HepG2 (cell line): ENCODE measurements around the gene CDC42BPG. TPM values are rescaled to one million over a fixed set of nuclear protein-coding genes. Genes with fewer than 3 reads are reported as not detected.
A peak's percentile ranks its signal among the peaks of the same experiment; 100 is the strongest.

ENCODE experiments used
- ATF7-NPFF ChIP-seq: sonication (generic); formaldehyde crosslinking; IDR thresholded peaks from 2 replicates; pipeline ENCODE4 v1.8.1; 2023; ENCODE audit warnings: mild to moderate bottlenecking, low read depth, missing genetic modification reagents, moderate library complexity
- CCDC6 ChIP-seq: sonication (generic); formaldehyde crosslinking; IDR thresholded peaks from 2 replicates; pipeline ENCODE4 v1.8.1; 2022; ENCODE audit warnings: mild to moderate bottlenecking, missing genetic modification reagents, moderate library complexity
- ERF ChIP-seq: IDR thresholded peaks from 2 replicates; pipeline ENCODE4 v1.6.1; 2018; ENCODE audit warnings: missing biosample characterization, missing genetic modification reagents
- FLYWCH1 ChIP-seq: sonication (generic); formaldehyde crosslinking; IDR thresholded peaks from 2 replicates; pipeline ENCODE4 v1.8.1; 2023; ENCODE audit warnings: mild to moderate bottlenecking, missing genetic modification reagents
- HNF4G ChIP-seq, 2 experiments: sonication (generic) in 1 of 2; formaldehyde crosslinking in 1 of 2; IDR thresholded peaks; 2 replicates each; pipeline versions ENCODE4 v1.4.0 to v1.6.1; 2011 to 2020; ENCODE audit warnings: borderline replicate concordance in 2 of 2, low read depth in 2 of 2, mild to moderate bottlenecking in 2 of 2, low read length in 1 of 2, missing genetic modification reagents in 1 of 2, moderate library complexity in 1 of 2
- KDM1A ChIP-seq: IDR thresholded peaks from 2 replicates; pipeline ENCODE4 v1.6.1; 2016; ENCODE audit warnings: missing compliant biosample characterization
- MAF1 ChIP-seq: sonication (generic); formaldehyde crosslinking; IDR thresholded peaks from 2 replicates; pipeline ENCODE4 v1.5.0; 2020; ENCODE audit warnings: missing genetic modification reagents, borderline replicate concordance
- NCOA1 ChIP-seq: sonication (generic); formaldehyde crosslinking; IDR thresholded peaks from 2 replicates; pipeline ENCODE4 v1.9.0; 2021; ENCODE audit warnings: missing genetic modification reagents
- NRL ChIP-seq: sonication (generic); formaldehyde crosslinking; IDR thresholded peaks from 2 replicates; pipeline ENCODE4 v1.5.0; 2020; ENCODE audit warnings: missing genetic modification reagents, mild to moderate bottlenecking, moderate library complexity, borderline replicate concordance
- POLR2AphosphoS2 ChIP-seq: IDR thresholded peaks from 2 replicates; pipeline ENCODE4 v1.6.1; 2011; ENCODE audit warnings: low read depth, low read length, improper control_type of control experiment
- PPARG ChIP-seq: conservative IDR thresholded peaks from 2 replicates; pipeline ENCODE4 v1.6.1; 2016; ENCODE audit warnings: missing biosample characterization, missing genetic modification reagents
- ZNF30 ChIP-seq: sonication (generic); formaldehyde crosslinking; IDR thresholded peaks from 2 replicates; pipeline ENCODE4 v1.5.0; 2020; ENCODE audit warnings: mild to moderate bottlenecking, missing genetic modification reagents
- ZNF317 ChIP-seq: sonication (generic); formaldehyde crosslinking; IDR thresholded peaks from 2 replicates; pipeline ENCODE4 v1.5.0; 2020; ENCODE audit warnings: mild to moderate bottlenecking, missing genetic modification reagents
- ZNF430 ChIP-seq: sonication (generic); formaldehyde crosslinking; IDR thresholded peaks from 2 replicates; pipeline ENCODE4 v1.9.0; 2021; ENCODE audit warnings: mild to moderate bottlenecking, missing genetic modification reagents
- ZNF556 ChIP-seq: sonication (generic); formaldehyde crosslinking; IDR thresholded peaks from 2 replicates; pipeline ENCODE4 v1.4.0; 2020; ENCODE audit warnings: mild to moderate bottlenecking, missing genetic modification reagents, borderline replicate concordance
- ZNF883 ChIP-seq: sonication (generic); formaldehyde crosslinking; IDR thresholded peaks from 2 replicates; pipeline ENCODE4 v1.5.1; 2020; ENCODE audit warnings: mild to moderate bottlenecking, missing genetic modification reagents; ENCODE audit errors: not compliant biosample characterization
- polyA plus RNA-seq, 8 experiments: library from polyadenylated mRNA; depleted of rRNA in 3 of 8; stranded (reverse) in 7 of 8; unstranded in 1 of 8; fragments of >200 nt; fragmentation: Illumina TruSeq in 4 of 8; extraction: Trizol in 4 of 8; gene quantifications; 2 replicates each; pipeline versions ENCODE4 v1.2.1 to v1.2.3, GENCODE V29; 2011 to 2016; ENCODE audit warnings: low read depth in 4 of 8, missing spikeins in 1 of 8, mixed read lengths in 1 of 8; ENCODE audit not compliant: insufficient read depth in 1 of 8
- total RNA-seq, 5 experiments: library from RNA; depleted of rRNA; stranded (reverse); fragments of >200 nt; fragmentation: Illumina TruSeq; extraction: Trizol; gene quantifications; 2 replicates each; pipeline ENCODE4 v1.2.3, GENCODE V29; 2016; ENCODE audit warnings: low read depth in 1 of 5
- TF ChIP-seq, protein P1 (sequence below): sonication (generic); formaldehyde crosslinking; IDR thresholded peaks from 2 replicates; pipeline ENCODE4 v1.4.0; 2020; ENCODE audit warnings: mild to moderate bottlenecking, missing genetic modification reagents
- TF ChIP-seq, protein P2 (sequence below): IDR thresholded peaks from 2 replicates; pipeline ENCODE4 v1.6.1; 2016
- TF ChIP-seq, protein P3 (sequence below): sonication (generic); formaldehyde crosslinking; conservative IDR thresholded peaks from 2 replicates; pipeline ENCODE4 v1.8.1; 2023; ENCODE audit warnings: missing genetic modification reagents
- TF ChIP-seq, protein P4 (sequence below): sonication (generic); formaldehyde crosslinking; IDR thresholded peaks from 2 replicates; pipeline ENCODE4 v1.4.0; 2020; ENCODE audit warnings: missing genetic modification reagents, low read depth, mild to moderate bottlenecking, borderline replicate concordance
- TF ChIP-seq, protein P5 (sequence below): sonication (generic); formaldehyde crosslinking; IDR thresholded peaks from 2 replicates; pipeline ENCODE4 v1.5.0; 2020; ENCODE audit warnings: missing genetic modification reagents
- TF ChIP-seq, protein P6 (sequence below): IDR thresholded peaks from 2 replicates; pipeline ENCODE4 v1.6.1; 2016; ENCODE audit warnings: missing genetic modification reagents, missing compliant biosample characterization

The CDC42BPG gene
- total and polyA plus RNA-seq, 2 of the 13 experiments (the other 11 are each of a cell fraction or from before 2014, with no cell fraction given): 0.55 to 1.4 TPM

DNA sequence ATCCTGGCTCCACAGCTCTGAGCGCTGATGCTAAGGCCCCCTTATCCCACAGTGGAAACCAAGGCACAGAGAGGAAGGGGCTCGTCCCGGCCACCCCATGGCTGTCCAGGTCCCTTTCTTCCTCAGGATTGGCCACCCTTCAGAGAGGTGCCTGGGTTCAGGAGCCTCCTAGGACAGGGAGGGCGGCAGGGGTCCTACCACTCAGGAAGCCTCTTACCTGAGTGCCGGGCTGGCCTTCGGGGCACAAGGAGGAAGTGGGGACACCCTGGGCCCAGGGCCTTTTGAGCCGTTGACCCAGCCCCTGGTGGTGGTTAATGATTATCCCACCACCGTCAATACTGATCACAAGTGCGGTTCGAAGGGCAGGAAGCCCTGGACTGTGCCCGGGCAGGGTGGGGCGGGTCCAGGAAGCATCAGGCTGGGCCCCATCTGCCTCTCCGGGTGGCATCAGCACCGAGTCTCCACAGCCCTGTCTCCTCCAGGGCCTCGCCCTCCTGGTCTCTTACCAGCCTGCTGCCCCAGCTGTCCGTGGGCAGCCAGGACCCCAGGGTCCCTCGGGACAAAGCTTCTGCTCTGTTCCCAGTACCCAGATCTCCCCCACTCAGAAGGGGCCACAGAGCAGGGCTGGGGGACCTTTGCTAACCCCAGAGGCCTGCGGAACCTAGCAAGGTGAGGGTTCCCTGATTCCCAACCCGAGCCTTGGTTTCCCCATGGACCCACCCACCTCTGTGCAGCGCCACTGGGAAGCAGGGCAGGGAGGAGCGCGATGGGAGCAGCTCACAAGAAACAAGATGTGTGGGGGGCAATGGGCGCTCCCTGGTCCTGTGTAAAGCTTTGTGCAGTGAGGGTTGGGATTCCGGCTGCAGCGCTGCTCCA, 49.0 kb upstream of the CDC42BPG start (continued):
- TF ChIP-seq, protein P1, sequence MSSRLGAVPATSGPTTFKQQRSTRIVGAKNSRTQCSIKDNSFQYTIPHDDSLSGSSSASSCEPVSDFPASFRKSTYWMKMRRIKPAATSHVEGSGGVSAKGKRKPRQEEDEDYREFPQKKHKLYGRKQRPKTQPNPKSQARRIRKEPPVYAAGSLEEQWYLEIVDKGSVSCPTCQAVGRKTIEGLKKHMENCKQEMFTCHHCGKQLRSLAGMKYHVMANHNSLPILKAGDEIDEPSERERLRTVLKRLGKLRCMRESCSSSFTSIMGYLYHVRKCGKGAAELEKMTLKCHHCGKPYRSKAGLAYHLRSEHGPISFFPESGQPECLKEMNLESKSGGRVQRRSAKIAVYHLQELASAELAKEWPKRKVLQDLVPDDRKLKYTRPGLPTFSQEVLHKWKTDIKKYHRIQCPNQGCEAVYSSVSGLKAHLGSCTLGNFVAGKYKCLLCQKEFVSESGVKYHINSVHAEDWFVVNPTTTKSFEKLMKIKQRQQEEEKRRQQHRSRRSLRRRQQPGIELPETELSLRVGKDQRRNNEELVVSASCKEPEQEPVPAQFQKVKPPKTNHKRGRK (CRISPR knock-in tag): no peak
- 0 out of 2 replicates have a peak, but pooled peaks have one; percentile 24 for TF ChIP-seq KDM1A (CRISPR knock-in tag)
- TF ChIP-seq, protein P2, sequence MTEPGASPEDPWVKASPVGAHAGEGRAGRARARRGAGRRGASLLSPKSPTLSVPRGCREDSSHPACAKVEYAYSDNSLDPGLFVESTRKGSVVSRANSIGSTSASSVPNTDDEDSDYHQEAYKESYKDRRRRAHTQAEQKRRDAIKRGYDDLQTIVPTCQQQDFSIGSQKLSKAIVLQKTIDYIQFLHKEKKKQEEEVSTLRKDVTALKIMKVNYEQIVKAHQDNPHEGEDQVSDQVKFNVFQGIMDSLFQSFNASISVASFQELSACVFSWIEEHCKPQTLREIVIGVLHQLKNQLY: 0 out of 2 replicates have a peak, but pooled peaks have one; percentile 36
- no peak for TF ChIP-seq CCDC6 (CRISPR knock-in tag)
- TF ChIP-seq PPARG (CRISPR knock-in tag): peak; percentile 71
- TF ChIP-seq MAF1 (CRISPR knock-in tag): no peak
- peak; percentile 96 for TF ChIP-seq HNF4G (IDR thresholded peaks at IDR 0.05; ENCODE audit: borderline replicate concordance, low read depth, low read length)
- TF ChIP-seq HNF4G (CRISPR knock-in tag; IDR thresholded peaks at IDR 0.05; ENCODE audit: borderline replicate concordance, low read depth): peak; percentile 83; the same call in 1 of the 2 replicates
- no peak for TF ChIP-seq FLYWCH1 (CRISPR knock-in tag)
- TF ChIP-seq, protein P3, sequence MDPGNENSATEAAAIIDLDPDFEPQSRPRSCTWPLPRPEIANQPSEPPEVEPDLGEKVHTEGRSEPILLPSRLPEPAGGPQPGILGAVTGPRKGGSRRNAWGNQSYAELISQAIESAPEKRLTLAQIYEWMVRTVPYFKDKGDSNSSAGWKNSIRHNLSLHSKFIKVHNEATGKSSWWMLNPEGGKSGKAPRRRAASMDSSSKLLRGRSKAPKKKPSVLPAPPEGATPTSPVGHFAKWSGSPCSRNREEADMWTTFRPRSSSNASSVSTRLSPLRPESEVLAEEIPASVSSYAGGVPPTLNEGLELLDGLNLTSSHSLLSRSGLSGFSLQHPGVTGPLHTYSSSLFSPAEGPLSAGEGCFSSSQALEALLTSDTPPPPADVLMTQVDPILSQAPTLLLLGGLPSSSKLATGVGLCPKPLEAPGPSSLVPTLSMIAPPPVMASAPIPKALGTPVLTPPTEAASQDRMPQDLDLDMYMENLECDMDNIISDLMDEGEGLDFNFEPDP (CRISPR knock-in tag): no peak
- peak; percentile 47; the same call in 1 of the 2 replicates for TF ChIP-seq ZNF317 (CRISPR knock-in tag)
- TF ChIP-seq ATF7-NPFF (CRISPR knock-in tag): peak; percentile 65; the same call in 1 of the 2 replicates
- peak; percentile 68; the same call in 1 of the 2 replicates for TF ChIP-seq ZNF30
- TF ChIP-seq, protein P4, sequence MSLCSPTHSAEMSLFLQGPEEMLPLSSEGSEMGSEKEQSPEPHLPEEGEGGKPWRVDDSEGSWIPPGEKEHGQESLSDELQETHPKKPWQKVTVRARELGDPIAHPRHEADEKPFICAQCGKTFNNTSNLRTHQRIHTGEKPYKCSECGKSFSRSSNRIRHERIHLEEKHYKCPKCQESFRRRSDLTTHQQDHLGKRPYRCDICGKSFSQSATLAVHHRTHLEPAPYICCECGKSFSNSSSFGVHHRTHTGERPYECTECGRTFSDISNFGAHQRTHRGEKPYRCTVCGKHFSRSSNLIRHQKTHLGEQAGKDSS (CRISPR knock-in tag): no peak; the same call in 1 of the 2 replicates
- no peak for TF ChIP-seq ZNF883 (CRISPR knock-in tag)
- TF ChIP-seq, protein P5, sequence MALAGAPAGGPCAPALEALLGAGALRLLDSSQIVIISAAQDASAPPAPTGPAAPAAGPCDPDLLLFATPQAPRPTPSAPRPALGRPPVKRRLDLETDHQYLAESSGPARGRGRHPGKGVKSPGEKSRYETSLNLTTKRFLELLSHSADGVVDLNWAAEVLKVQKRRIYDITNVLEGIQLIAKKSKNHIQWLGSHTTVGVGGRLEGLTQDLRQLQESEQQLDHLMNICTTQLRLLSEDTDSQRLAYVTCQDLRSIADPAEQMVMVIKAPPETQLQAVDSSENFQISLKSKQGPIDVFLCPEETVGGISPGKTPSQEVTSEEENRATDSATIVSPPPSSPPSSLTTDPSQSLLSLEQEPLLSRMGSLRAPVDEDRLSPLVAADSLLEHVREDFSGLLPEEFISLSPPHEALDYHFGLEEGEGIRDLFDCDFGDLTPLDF (CRISPR knock-in tag): 0 out of 2 replicates have a peak, but pooled peaks have one; percentile 16
- peak; percentile 85; the same call in 1 of the 2 replicates for TF ChIP-seq NCOA1
- TF ChIP-seq POLR2AphosphoS2: peak; percentile 77; the same call in 1 of the 2 replicates
- TF ChIP-seq ZNF430 (CRISPR knock-in tag): peak; percentile 89; the same call in 1 of the 2 replicates
- peak; percentile 78; the same call in 1 of the 2 replicates for TF ChIP-seq ZNF556 (CRISPR knock-in tag)
- TF ChIP-seq NRL (CRISPR knock-in tag): no peak; the same call in 1 of the 2 replicates
- TF ChIP-seq, protein P6, sequence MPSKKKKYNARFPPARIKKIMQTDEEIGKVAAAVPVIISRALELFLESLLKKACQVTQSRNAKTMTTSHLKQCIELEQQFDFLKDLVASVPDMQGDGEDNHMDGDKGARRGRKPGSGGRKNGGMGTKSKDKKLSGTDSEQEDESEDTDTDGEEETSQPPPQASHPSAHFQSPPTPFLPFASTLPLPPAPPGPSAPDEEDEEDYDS (CRISPR knock-in tag): peak; percentile 99
- TF ChIP-seq ERF (CRISPR knock-in tag): peak; percentile 67
